Mucosa of stomach (tissue), 1 donor: ENCODE results near the gene MRPS34.

Experiments used
- H3K27me3 ChIP-seq: one replicate; pipeline ENCODE4 v1.7.0; 2013; ENCODE audit warnings: mild to moderate bottlenecking, low read length; ENCODE audit not compliant: control insufficient read depth, insufficient read depth
- H3K36me3 ChIP-seq: one replicate; pipeline ENCODE4 v1.7.0; 2013; ENCODE audit warnings: low read length; ENCODE audit not compliant: control insufficient read depth, insufficient read depth
- H3K4me1 ChIP-seq: one replicate; pipeline ENCODE4 v1.7.0; 2013; ENCODE audit warnings: mild to moderate bottlenecking, low read length; ENCODE audit not compliant: control insufficient read depth, insufficient read depth
- H3K4me3 ChIP-seq: one replicate; pipeline ENCODE4 v1.7.0; 2013; ENCODE audit warnings: low read length
- H3K9ac ChIP-seq: one replicate; pipeline ENCODE4 v1.7.0; 2013; ENCODE audit warnings: mild to moderate bottlenecking, low read length, moderate library complexity
- H3K9me3 ChIP-seq: one replicate; pipeline ENCODE4 v1.7.0; 2013; ENCODE audit warnings: mild to moderate bottlenecking, low read length, moderate library complexity; ENCODE audit not compliant: control insufficient read depth
- donor health status: Pancreatic carcinoma.

The MRPS34 gene

DNA sequence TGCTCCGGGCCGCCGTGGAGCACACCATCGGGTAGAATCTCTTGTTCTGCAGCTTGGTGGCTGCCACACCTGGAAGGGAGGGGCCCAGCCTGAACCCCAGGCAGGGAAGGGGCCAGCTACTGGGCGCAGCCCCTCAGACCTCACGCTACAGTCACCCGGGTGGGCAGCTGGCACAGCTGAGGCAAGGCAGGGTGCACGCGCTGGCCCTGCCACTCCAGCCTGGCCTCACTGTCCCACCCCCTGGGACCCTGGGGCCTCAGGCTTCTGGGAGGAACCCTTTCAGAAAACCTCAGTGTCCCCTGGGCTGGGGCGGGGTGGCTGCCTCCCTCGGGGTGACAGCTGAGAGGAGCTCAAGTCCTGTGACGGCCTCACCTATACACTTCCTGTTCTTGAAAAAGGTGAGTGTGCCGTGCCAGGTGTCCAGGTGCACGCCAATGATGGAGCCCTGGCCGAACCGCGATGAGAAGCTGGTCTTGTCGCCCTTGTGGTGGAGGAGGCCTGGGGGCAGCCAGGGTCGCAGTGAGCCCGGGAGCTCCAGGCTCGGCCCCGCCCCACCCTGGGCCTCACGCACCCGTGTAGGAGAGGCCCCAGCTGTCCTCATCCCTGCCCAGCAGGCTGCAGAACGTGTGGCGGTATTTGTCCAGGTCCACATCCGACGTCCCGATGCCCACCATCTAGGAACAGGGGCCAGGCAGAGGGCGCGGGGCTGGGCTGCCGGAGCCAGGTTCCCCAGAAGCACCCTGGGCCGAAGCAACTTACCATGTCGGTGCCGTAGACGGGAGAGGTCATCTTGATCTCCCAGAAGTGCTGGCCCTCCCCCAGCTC is 4.7 kb upstream of the MRPS34 start:
- Histone ChIP-seq H3K9ac (no peak overlapping the region), H3K4me3 (no peak overlapping the region), H3K36me3 (no peaks in the 10 kb centered on the region), H3K4me1 (peaks cover 20% of the 10 kb centered on the region), H3K9me3 (no peaks in the 10 kb centered on the region), H3K27me3 (no peaks in the 10 kb centered on the region)

DNA sequence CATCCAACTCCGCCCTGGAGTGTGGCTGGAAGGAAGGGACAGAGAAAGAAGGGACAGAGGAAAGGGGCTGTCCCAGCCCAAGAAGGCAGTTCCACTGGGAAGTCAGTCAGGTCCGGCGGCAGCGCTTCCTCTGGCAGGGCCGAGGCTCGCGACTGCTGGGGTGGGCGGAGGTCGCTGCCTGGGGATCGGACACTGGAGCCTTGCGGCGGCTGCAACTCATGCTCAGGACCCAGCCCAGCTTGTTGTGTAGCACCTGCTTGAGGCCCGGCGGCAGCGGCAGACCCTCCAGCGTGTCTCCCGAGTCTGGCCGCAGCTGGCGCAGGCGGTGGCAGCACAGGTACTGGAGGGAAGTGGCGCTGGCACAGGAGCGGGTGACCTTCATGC is 4.0 kb upstream of the MRPS34 start:
- H3K36me3 ChIP-seq = no peaks in the 10 kb centered on the region
- peaks cover 23% of the 10 kb centered on the region for H3K4me1 ChIP-seq
- H3K27me3 ChIP-seq = no peaks in the 10 kb centered on the region
- no peak overlapping the region for H3K9ac ChIP-seq
- no peak overlapping the region for H3K4me3 ChIP-seq
- no peaks in the 10 kb centered on the region for H3K9me3 ChIP-seq

DNA sequence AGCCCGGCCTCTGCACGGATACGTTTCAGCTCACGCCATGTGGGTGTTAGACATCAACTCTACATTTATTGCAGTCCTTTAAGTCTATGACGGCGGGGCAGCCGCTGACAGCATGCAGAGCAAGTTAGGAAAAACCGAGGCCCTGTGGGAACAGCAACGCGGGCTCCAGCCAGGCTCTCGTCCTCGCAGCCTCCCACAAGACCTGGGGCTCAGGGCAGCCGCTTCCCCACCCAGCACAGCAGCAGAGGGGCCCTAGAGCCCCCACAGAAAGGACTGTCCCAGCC is 3.7 kb upstream of the MRPS34 start:
- no peaks in the 10 kb centered on the region for H3K9me3 ChIP-seq
- H3K27me3 ChIP-seq = no peaks in the 10 kb centered on the region
- no peak overlapping the region for H3K9ac ChIP-seq
- no peaks in the 10 kb centered on the region for H3K36me3 ChIP-seq
- H3K4me3 ChIP-seq = no peak overlapping the region
- peaks cover 23% of the 10 kb centered on the region for H3K4me1 ChIP-seq

DNA sequence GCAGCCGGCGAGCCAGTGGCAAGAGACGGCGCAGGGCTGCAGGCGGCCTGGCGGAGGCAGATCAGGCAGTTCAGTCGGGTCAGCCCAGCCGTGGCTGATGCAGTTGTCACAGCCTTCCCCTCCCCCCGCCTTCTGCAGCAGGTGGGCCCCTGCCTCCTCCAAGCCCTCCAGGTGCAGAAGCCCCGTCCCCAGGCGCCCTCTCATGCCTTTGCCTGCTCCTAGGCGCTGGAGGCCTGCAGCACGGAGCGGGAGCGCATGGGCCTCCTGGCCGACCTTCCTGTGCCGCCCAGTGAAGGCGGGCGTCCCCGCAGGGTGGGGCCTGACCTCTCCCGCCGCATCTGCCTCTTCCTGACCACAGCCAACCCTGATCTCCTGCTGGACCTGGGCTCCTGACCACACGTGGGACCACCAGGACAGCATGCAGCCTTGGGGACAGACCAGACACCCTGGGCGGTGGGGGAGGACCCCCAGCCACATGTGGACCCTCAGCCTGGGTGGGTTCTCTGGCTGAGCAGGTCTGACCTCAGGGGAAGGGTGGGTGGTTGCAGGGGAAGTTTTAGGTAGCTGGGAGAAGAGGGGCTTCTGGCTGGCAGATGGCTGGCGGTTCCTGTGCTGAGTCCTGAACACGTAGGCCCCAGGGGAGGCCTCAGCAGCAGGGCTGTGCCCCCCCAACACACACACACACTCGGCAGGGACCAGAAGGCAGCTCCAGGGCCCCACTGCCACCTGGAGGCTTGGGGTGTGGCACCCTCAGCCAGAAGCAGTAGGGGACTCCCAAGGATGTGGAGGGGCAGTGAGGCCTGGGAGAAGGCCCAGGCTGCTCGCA is 3.1 kb upstream of the MRPS34 start:
- Histone ChIP-seq H3K27me3 (no peaks in the 10 kb centered on the region), H3K9ac (no peak overlapping the region), H3K36me3 (no peaks in the 10 kb centered on the region), H3K9me3 (no peaks in the 10 kb centered on the region), H3K4me3 (no peak overlapping the region), H3K4me1 (peaks cover 17% of the 10 kb centered on the region)

DNA sequence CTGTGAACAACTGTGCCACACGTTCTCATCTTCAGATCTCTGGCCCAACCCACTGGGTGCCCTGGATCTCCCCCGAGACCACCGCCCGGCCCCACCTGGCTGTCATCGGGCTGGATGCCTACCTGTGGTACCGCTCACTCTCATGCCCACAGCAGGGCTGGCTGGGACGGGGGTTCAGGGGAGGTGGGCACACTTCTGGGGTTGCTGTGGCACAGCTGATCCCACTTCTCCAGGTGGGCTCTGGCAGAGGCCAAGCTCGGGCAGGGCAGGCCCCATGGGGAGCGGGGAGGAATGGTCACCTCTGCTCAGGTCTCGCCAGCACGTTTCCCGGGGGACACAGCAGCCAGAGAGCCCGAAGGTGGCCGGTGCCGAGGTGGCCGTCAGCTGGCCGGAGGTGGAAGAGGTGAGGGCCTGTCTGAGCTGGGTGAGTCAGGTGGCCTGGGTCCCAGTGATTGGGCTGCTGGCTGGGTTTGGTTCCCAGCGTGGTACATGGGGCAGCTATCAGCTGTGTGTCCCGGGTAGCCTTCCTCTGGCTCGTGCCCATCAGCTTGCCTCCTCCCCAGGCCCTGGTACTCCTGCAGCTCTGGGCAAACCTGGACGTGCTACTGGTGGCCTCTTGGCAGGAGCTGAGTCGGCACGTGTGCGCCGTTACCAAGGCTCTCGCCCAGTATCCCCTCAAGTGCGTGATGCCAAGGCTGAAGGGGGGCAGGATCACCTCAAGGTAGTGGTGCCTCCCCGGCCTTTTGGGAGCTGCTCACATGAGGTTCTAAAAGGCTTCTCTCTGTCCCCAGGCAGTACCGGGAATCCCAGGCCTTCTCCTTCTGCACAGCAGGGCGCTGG is 2.3 kb upstream of the MRPS34 start:
- Histone ChIP-seq H3K4me1 (peaks cover 22% of the 10 kb centered on the region), H3K9ac (no peak overlapping the region), H3K4me3 (no peak overlapping the region), H3K27me3 (no peaks in the 10 kb centered on the region), H3K36me3 (no peaks in the 10 kb centered on the region), H3K9me3 (no peaks in the 10 kb centered on the region)

DNA sequence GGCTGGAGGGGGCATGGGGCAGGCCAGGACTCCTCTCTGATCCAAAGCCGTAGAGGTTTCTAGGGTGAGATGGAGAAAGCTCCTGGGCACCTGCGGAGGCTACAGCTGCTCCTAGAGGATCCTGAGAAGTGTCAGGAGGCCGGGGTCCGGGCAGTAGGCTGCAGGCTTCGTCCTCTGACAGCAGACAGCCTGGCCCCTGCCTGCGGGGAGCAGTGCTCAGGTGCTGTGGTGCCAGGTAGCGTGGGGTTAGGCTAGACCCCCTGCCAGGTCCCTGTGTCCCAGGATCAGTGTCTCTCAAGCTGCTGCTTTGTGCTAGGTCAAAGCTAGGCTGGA is 1.5 kb upstream of the MRPS34 start:
- H3K9me3 ChIP-seq = no peaks in the 10 kb centered on the region
- H3K9ac ChIP-seq = peak overlapping the region; percentile 74
- H3K4me1 ChIP-seq = peaks cover 27% of the 10 kb centered on the region
- H3K27me3 ChIP-seq = no peaks in the 10 kb centered on the region
- no peak overlapping the region for H3K4me3 ChIP-seq
- H3K36me3 ChIP-seq = no peaks in the 10 kb centered on the region

DNA sequence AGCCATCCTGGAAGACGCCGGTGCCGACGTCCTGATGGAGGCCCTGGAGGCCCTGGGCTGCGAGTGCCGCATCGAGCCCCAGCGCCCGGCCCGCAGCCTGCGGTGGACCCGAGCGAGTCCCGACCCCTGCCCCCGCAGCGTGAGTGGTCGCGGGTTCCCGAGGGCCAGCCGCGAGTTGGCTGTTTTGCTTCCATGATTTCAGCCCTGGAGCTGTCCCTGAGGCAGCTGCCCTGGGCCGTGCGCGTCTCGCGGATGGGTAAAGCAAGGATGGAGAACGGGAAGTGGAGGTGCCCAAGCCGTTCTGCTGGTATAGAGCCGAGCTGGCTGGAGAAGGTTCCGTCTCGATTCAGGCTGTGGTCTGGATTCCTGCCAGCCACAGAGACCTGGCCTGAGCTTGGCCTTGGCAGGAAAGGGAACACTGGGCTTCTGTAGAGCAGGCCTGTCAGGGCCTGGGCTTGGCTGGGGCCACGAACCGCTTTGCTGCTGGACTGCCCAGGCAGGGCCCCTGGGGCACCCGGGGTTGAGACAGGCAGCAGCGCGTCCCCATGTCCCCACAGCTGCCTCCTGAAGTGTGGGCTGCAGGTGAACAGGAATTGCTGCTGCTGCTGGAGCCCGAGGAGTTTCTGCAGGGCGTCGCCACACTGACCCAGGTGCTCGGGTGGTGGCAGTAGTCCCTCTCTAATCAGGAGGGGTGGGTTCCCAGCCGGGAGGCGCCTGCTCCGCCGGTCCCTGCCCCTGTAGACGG is 941 bp upstream of the MRPS34 start:
- H3K36me3 ChIP-seq = no peaks in the 10 kb centered on the region
- H3K9ac ChIP-seq = peak overlapping the region; percentile 74
- peak overlapping the region; percentile 77 for H3K4me3 ChIP-seq
- H3K4me1 ChIP-seq = peaks cover 27% of the 10 kb centered on the region
- H3K9me3 ChIP-seq = no peaks in the 10 kb centered on the region
- H3K27me3 ChIP-seq = no peaks in the 10 kb centered on the region

DNA sequence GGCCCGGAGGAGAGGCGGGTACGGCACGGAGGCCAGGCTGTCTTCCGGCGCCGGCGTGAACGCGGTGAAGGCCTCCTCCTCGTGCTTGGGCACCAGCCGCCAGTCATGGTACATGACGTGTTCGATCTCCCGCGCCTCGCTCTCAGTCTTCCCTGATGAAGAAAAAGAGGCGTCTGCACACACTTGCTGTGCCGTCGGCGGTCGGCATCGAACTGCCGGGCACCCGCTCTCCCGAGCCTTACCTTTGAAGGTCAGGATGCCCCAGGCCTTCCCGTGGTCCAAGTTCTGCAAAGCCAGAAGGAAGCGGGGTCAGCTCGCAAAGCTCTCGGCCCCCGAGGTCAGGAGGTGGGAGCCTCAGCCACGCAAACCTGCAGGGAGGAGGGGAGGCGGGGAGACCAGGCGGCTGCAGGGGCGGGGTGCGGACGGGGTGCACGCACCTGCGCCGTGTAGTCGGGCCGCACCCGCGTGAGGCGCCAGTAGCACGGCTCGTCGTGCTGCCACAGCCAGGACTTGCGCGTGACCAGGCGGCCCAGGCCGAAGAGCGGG is 499 bp downstream of the MRPS34 start, which contains the start of gene EME2:
Gene EME2, plus strand, starts transcription at position 449 of the 546 bp plus-strand sequence. CDS start 418 bp downstream, outside the sequence.
- H3K4me3 ChIP-seq = peak within 1 kb of the TSS; percentile 77
- H3K4me1 ChIP-seq = peaks cover 27% of the 10 kb centered on the region
- no peaks in the 10 kb centered on the region for H3K9me3 ChIP-seq
- no peaks in the 10 kb centered on the region for H3K27me3 ChIP-seq
- H3K36me3 ChIP-seq = no peaks in the 10 kb centered on the region
- H3K9ac ChIP-seq = peak within 1 kb of the TSS; percentile 74

DNA sequence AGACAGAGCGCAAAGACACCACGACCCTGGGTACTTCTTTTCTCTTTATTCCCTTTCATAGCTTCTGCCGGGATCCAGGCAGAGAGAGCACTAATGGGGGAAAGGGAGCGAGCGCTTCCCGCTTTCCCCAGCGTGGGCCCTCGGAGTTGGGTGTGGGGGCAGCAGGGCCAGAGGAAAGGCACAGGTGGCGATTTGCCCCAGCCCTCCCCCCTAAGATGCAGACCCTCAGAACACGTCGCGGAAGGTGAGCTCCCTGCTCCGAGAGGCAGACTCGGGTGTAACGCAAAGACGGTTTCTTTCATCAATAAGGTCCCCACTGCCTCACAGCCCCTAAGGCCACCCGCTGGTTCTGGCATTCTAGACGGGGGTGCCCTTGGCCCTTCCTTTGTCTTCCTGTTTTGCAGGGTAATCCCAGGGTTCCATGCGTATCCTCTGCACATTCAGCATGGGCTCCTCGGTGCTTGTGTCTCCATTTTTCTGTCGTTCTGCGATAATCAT is 1.0 kb downstream of the MRPS34 start:
- peak overlapping the region; percentile 74 for H3K9ac ChIP-seq
- no peaks in the 10 kb centered on the region for H3K27me3 ChIP-seq
- no peaks in the 10 kb centered on the region for H3K9me3 ChIP-seq
- H3K4me3 ChIP-seq = peak overlapping the region; percentile 77
- H3K36me3 ChIP-seq = no peaks in the 10 kb centered on the region
- peaks cover 27% of the 10 kb centered on the region for H3K4me1 ChIP-seq

DNA sequence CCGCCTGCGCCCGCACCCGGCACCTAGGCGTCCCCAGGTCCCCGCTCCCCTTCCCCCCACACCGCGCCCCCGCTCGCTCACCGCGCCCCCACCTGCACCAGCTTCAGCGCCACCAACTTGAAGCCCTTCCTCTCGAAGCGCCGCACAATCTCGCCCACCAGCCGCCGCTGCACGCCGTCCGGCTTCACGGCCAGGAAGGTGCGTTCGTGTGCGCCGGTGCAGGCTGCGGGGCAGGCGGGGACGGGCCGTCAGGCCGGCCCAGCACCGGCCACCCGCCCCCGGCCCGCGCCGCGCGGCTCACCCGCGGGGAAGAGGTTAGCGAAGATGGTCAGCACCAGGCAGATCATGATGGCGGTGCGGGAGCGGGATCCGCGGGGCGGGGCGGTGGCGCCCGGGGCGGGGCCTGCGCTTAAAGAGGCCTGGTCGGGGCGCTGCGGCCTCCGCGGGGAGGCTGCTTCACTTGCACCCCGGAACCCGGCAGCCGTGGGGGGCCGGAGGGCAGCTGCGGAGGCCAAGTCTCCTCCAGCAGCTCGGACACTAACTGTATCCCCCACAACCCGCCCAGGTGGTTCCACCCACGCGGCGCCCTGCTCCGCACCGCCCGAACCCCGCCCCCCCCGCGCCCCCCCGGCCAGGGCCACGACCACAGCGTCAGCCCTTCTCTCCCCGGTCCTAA is 1.6 kb downstream of the MRPS34 start, which contains the start of gene NME3:
Gene NME3, minus strand, starts transcription at position 356 of the 676 bp plus-strand sequence. Its CDS starts 9 bp downstream, at position 347.
- Histone ChIP-seq H3K27me3 (no peaks in the 10 kb centered on the region), H3K4me3 (peak within 1 kb of the TSS; percentile 77), H3K36me3 (no peaks in the 10 kb centered on the region), H3K4me1 (peaks cover 27% of the 10 kb centered on the region), H3K9ac (peak within 1 kb of the TSS; percentile 74), H3K9me3 (no peaks in the 10 kb centered on the region)
